Liver (tissue), 9 donors: ENCODE data around the gene MTMR12. TPM values are rescaled to one million over a fixed set of nuclear protein-coding genes. Genes with fewer than 3 reads are reported as not detected.

ENCODE experiments used
- DNase-seq: peaks from one replicate; pipeline ENCODE4 v3.0.0-alpha.2; 2017; ENCODE audit warnings: low spot score
- H3K27ac ChIP-seq, 2 donors: one replicate each; pipeline ENCODE4 v1.7.0; 2013; ENCODE audit warnings: inconsistent platforms in 2 of 2, low read length in 2 of 2, control low read depth in 1 of 2, low read depth in 1 of 2, mild to moderate bottlenecking in 1 of 2
- H3K27me3 ChIP-seq, 4 donors: one replicate each; pipeline versions ENCODE4 v1.6.1 to v1.7.0; 2013; ENCODE audit warnings: low read length in 3 of 4, inconsistent platforms in 1 of 4, mild to moderate bottlenecking in 1 of 4, moderate library complexity in 1 of 4; ENCODE audit not compliant: control insufficient read depth in 4 of 4, insufficient read depth in 4 of 4
- H3K36me3 ChIP-seq, 4 donors: one replicate each; pipeline versions ENCODE4 v1.6.1 to v1.7.0; 2013; ENCODE audit warnings: low read length in 3 of 4, mild to moderate bottlenecking in 3 of 4, low read depth in 1 of 4, moderate library complexity in 1 of 4; ENCODE audit not compliant: control insufficient read depth in 4 of 4, insufficient read depth in 3 of 4
- H3K4me1 ChIP-seq, 4 donors: one replicate each; pipeline versions ENCODE4 v1.6.1 to v1.7.0; 2013; ENCODE audit warnings: low read length in 3 of 4, mild to moderate bottlenecking in 3 of 4, moderate library complexity in 1 of 4; ENCODE audit not compliant: control insufficient read depth in 4 of 4, insufficient read depth in 4 of 4
- H3K4me3 ChIP-seq, 3 donors: one replicate each; pipeline versions ENCODE4 v1.6.1 to v1.7.0; 2013; ENCODE audit warnings: low read length in 3 of 3, control low read depth in 1 of 3, low read depth in 1 of 3, mild to moderate bottlenecking in 1 of 3
- H3K9ac ChIP-seq, 2 donors: one replicate each; pipeline ENCODE4 v1.7.0; 2013; ENCODE audit warnings: low read length in 2 of 2, mild to moderate bottlenecking in 2 of 2, moderate library complexity in 2 of 2, control low read depth in 1 of 2, low read depth in 1 of 2
- H3K9me3 ChIP-seq, 4 donors: one replicate each; pipeline versions ENCODE4 v1.6.1 to v1.7.0; 2013; ENCODE audit warnings: low read length in 3 of 4; ENCODE audit not compliant: control insufficient read depth in 4 of 4
- EGR1 ChIP-seq, 2 donors: IDR thresholded peaks; 2 replicates each; pipeline ENCODE4 v1.6.1; 2016 to 2018; ENCODE audit warnings: antibody characterized with exemption in 2 of 2, low read depth in 2 of 2
- GABPA ChIP-seq, 2 donors: IDR thresholded peaks in 1 of 2; conservative IDR thresholded peaks in 1 of 2; 2 replicates each; pipeline ENCODE4 v1.6.1; 2016; ENCODE audit warnings: antibody characterized with exemption in 2 of 2, mild to moderate bottlenecking in 1 of 2, moderate library complexity in 1 of 2
- HNF4A ChIP-seq, 2 donors: conservative IDR thresholded peaks; 2 replicates each; pipeline ENCODE4 v1.6.1; 2016; ENCODE audit warnings: antibody characterized with exemption in 2 of 2, mild to moderate bottlenecking in 2 of 2
- HNF4G ChIP-seq: IDR thresholded peaks from 2 replicates; pipeline ENCODE4 v1.6.1; 2016; ENCODE audit warnings: antibody characterized with exemption
- JUND ChIP-seq, 2 donors: IDR thresholded peaks; 2 replicates each; pipeline ENCODE4 v1.6.1; 2016; ENCODE audit warnings: antibody characterized with exemption in 2 of 2
- RAD21 ChIP-seq, 2 donors: IDR thresholded peaks; 2 replicates each; pipeline ENCODE4 v1.6.1; 2016; ENCODE audit warnings: antibody characterized with exemption in 2 of 2, mild to moderate bottlenecking in 2 of 2
- RXRA ChIP-seq, 2 donors: IDR thresholded peaks; 2 replicates each; pipeline ENCODE4 v1.6.1; 2017 to 2018; ENCODE audit warnings: antibody characterized with exemption in 2 of 2, mild to moderate bottlenecking in 1 of 2
- SP1 ChIP-seq: IDR thresholded peaks from 2 replicates; pipeline ENCODE4 v1.6.1; 2018; ENCODE audit warnings: antibody characterized with exemption, mild to moderate bottlenecking
- TAF1 ChIP-seq: conservative IDR thresholded peaks from 2 replicates; pipeline ENCODE4 v1.6.1; 2016; ENCODE audit warnings: antibody characterized with exemption, mild to moderate bottlenecking
- YY1 ChIP-seq: IDR thresholded peaks from 2 replicates; pipeline ENCODE4 v1.6.1; 2016; ENCODE audit warnings: antibody characterized with exemption, mild to moderate bottlenecking
- WGBS: extraction: QIAGEN DNeasy Blood & Tissue Kit; methylation state at CpG from one replicate; pipeline ENCODE4 v1.1.7; 2013; 5-methylcytosine and 5-hydroxymethylcytosine counted together
- polyA plus RNA-seq, 2 donors: library from polyadenylated mRNA; stranded (reverse) in 1 of 2; unstranded in 1 of 2; fragments of 200-250 nt in 1 of 2; fragments of >200 nt in 1 of 2; fragmentation: Nextera tagmentation in 1 of 2; extraction: Ambion mirVana in 1 of 2; gene quantifications; one replicate each; pipeline versions ENCODE4 v1.2.1 to v1.2.3, GENCODE V29; 2013 to 2015
- total RNA-seq, 2 donors: library from RNA; depleted of rRNA; stranded (reverse); fragments of >200 nt; gene quantifications; one replicate each; pipeline ENCODE4 v1.2.3, GENCODE V29; 2014
- TF ChIP-seq, protein P1 (sequence below): IDR thresholded peaks from 2 replicates; pipeline ENCODE4 v1.6.1; 2016; ENCODE audit warnings: antibody characterized with exemption, mild to moderate bottlenecking
- TF ChIP-seq, protein P2 (sequence below): fragments of 150-350 bp; IDR thresholded peaks from 2 replicates; pipeline ENCODE4 v1.5.1; 2017; ENCODE audit warnings: improper control_type of control experiment, low read depth, low read length; ENCODE audit not compliant: missing input control
- TF ChIP-seq, protein P3 (sequence below): IDR thresholded peaks from 2 replicates; pipeline ENCODE4 v1.6.1; 2016; ENCODE audit warnings: antibody characterized with exemption
- TF ChIP-seq, protein P4 (sequence below): IDR thresholded peaks from 2 replicates; pipeline ENCODE4 v1.6.1; 2016; ENCODE audit warnings: antibody characterized with exemption
- donor health status: healthy.
- donor health status: healthy.
- donor health status: healthy.
- donor health status: healthy.
- donor health status: healthy.

MTMR12 gene
- total and polyA plus RNA-seq, 4 donors: 4.4 to 28.7 (median 15.8) TPM

DNA sequence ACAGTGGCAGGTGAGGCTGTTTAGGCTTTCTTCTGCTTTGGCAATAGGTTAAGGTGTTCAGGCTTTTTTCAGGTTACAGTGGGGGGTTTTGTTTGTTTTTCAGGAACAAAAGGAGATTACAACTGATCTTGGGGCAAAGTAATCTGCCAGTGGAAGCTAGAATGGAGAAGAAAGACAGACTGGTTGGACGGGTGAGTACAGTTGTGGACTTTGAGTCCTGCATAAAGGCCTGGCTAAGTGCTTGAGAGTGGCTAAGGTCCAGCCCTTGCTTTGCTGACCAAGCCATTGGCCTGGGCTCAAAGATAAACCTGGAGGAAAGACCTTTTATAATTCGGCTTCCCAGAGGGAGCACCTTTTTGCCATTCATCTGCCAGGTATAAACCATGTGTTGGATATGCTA is 63.1 kb downstream of the MTMR12 start (continued):
- TF ChIP-seq EGR1 (IDR thresholded peaks at IDR 0.05; ENCODE audit: low read depth in 2 of 2) (no peak), SP1 (peak; percentile 86), RAD21 (IDR thresholded peaks at IDR 0.05) (peak; percentile 31 to 53)
- TF ChIP-seq, protein P1, sequence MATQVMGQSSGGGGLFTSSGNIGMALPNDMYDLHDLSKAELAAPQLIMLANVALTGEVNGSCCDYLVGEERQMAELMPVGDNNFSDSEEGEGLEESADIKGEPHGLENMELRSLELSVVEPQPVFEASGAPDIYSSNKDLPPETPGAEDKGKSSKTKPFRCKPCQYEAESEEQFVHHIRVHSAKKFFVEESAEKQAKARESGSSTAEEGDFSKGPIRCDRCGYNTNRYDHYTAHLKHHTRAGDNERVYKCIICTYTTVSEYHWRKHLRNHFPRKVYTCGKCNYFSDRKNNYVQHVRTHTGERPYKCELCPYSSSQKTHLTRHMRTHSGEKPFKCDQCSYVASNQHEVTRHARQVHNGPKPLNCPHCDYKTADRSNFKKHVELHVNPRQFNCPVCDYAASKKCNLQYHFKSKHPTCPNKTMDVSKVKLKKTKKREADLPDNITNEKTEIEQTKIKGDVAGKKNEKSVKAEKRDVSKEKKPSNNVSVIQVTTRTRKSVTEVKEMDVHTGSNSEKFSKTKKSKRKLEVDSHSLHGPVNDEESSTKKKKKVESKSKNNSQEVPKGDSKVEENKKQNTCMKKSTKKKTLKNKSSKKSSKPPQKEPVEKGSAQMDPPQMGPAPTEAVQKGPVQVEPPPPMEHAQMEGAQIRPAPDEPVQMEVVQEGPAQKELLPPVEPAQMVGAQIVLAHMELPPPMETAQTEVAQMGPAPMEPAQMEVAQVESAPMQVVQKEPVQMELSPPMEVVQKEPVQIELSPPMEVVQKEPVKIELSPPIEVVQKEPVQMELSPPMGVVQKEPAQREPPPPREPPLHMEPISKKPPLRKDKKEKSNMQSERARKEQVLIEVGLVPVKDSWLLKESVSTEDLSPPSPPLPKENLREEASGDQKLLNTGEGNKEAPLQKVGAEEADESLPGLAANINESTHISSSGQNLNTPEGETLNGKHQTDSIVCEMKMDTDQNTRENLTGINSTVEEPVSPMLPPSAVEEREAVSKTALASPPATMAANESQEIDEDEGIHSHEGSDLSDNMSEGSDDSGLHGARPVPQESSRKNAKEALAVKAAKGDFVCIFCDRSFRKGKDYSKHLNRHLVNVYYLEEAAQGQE: peak; percentile 97

DNA sequence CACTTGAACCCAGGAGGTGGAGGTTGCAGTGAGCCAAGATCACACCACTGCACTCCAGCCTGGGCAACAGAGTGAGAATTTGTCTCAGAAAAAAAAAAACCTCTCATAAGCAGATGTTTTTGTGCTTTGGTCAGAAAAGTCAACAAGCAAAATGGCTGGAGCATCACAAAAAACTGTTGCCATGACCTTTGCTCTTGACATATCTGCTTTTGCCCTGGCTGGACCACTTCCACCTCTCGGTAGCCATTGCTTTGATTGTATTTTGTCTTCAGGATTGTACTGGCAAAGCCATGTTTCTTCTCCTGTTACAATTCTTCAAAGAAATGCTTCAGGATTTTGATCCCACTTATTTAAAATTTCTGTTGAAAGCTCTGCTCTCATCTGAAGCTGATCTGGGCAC is 67.0 kb downstream of the MTMR12 start:
- Histone ChIP-seq H3K9ac (no peak overlapping the region), H3K27me3 (no peaks in the 10 kb centered on the region), H3K27ac (no peak overlapping the region), H3K4me3 (no peak overlapping the region), H3K36me3 (peaks cover 14 to 49% (median 17%) of the 10 kb centered on the region in 4 donors), H3K9me3 (peaks cover 0 to 2% (median 0%) of the 10 kb centered on the region in 4 donors), H3K4me1 (peaks cover 1 to 11% (median 10%) of the 10 kb centered on the region in 4 donors)
- DNase-seq: no peak
- peak in 1 of 2 donors; percentile 16 for TF ChIP-seq RAD21 (IDR thresholded peaks at IDR 0.05)
- no peak for TF ChIP-seq RXRA (IDR thresholded peaks at IDR 0.05)
- TF ChIP-seq YY1: peak; percentile 66
- no peak for TF ChIP-seq HNF4G
- TF ChIP-seq, protein P2, sequence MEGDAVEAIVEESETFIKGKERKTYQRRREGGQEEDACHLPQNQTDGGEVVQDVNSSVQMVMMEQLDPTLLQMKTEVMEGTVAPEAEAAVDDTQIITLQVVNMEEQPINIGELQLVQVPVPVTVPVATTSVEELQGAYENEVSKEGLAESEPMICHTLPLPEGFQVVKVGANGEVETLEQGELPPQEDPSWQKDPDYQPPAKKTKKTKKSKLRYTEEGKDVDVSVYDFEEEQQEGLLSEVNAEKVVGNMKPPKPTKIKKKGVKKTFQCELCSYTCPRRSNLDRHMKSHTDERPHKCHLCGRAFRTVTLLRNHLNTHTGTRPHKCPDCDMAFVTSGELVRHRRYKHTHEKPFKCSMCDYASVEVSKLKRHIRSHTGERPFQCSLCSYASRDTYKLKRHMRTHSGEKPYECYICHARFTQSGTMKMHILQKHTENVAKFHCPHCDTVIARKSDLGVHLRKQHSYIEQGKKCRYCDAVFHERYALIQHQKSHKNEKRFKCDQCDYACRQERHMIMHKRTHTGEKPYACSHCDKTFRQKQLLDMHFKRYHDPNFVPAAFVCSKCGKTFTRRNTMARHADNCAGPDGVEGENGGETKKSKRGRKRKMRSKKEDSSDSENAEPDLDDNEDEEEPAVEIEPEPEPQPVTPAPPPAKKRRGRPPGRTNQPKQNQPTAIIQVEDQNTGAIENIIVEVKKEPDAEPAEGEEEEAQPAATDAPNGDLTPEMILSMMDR: no peak
- TF ChIP-seq, protein P1: no peak
- TF ChIP-seq HNF4A (conservative IDR thresholded peaks at IDR 0.05): peak; percentile 48 to 64
- 58% methylated on average over 1 of the region's 1 CpG for WGBS

DNA sequence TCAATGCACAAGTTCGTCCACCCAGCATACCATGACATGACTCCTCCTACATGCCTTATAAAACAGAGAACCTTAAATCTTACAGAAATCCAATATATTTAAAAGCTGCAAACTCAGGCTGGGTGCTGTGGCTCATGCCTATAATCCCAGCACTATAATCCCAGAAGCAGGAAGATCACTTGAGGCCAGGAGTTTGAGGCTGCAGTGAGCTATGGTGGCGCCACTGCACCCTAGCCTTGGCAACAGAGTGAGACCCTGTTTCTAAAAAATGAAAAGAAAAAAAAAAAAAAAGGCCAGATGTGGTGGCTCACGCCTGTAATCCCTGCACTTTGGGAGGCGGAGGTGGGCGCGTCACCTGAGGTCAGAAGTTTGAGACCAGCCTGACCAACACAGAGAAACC is 68.7 kb downstream of the MTMR12 start:
- TF ChIP-seq TAF1 (no peak), JUND (IDR thresholded peaks at IDR 0.05) (no peak), GABPA (IDR thresholded peaks at IDR 0.05 in 1 of 2, conservative IDR thresholded peaks at IDR 0.05 in 1 of 2) (no peak), HNF4A (conservative IDR thresholded peaks at IDR 0.05) (no peak)
- TF ChIP-seq, protein P3, sequence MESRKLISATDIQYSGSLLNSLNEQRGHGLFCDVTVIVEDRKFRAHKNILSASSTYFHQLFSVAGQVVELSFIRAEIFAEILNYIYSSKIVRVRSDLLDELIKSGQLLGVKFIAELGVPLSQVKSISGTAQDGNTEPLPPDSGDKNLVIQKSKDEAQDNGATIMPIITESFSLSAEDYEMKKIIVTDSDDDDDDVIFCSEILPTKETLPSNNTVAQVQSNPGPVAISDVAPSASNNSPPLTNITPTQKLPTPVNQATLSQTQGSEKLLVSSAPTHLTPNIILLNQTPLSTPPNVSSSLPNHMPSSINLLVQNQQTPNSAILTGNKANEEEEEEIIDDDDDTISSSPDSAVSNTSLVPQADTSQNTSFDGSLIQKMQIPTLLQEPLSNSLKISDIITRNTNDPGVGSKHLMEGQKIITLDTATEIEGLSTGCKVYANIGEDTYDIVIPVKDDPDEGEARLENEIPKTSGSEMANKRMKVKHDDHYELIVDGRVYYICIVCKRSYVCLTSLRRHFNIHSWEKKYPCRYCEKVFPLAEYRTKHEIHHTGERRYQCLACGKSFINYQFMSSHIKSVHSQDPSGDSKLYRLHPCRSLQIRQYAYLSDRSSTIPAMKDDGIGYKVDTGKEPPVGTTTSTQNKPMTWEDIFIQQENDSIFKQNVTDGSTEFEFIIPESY: no peak
- TF ChIP-seq, protein P2: no peak
- TF ChIP-seq, protein P4, sequence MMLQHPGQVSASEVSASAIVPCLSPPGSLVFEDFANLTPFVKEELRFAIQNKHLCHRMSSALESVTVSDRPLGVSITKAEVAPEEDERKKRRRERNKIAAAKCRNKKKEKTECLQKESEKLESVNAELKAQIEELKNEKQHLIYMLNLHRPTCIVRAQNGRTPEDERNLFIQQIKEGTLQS: no peak
- WGBS: 98% methylated on average over 6 of the region's 6 CpGs

More for the DNA sequence above, 68.7 kb downstream of the MTMR12 start:
- Histone ChIP-seq H3K4me3 (no peak overlapping the region), H3K9me3 (peaks cover 0 to 2% (median 0%) of the 10 kb centered on the region in 4 donors), H3K9ac (no peak overlapping the region), H3K27me3 (no peaks in the 10 kb centered on the region), H3K36me3 (peaks cover 14 to 53% (median 20%) of the 10 kb centered on the region in 4 donors), H3K4me1 (no peaks in the 10 kb centered on the region), H3K27ac (no peak overlapping the region)
- no peak for DNase-seq
